Bone marrow (tissue), 2 donors: ENCODE data around the gene GRIPAP1.

ENCODE experiments used
- DNase-seq, 2 donors: peaks; one replicate each; lab custom pipeline; 2025; lab: John Stamatoyannopoulos, UW

GRIPAP1 gene, protein sequence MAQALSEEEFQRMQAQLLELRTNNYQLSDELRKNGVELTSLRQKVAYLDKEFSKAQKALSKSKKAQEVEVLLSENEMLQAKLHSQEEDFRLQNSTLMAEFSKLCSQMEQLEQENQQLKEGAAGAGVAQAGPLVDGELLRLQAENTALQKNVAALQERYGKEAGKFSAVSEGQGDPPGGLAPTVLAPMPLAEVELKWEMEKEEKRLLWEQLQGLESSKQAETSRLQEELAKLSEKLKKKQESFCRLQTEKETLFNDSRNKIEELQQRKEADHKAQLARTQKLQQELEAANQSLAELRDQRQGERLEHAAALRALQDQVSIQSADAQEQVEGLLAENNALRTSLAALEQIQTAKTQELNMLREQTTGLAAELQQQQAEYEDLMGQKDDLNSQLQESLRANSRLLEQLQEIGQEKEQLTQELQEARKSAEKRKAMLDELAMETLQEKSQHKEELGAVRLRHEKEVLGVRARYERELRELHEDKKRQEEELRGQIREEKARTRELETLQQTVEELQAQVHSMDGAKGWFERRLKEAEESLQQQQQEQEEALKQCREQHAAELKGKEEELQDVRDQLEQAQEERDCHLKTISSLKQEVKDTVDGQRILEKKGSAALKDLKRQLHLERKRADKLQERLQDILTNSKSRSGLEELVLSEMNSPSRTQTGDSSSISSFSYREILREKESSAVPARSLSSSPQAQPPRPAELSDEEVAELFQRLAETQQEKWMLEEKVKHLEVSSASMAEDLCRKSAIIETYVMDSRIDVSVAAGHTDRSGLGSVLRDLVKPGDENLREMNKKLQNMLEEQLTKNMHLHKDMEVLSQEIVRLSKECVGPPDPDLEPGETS

DNA sequence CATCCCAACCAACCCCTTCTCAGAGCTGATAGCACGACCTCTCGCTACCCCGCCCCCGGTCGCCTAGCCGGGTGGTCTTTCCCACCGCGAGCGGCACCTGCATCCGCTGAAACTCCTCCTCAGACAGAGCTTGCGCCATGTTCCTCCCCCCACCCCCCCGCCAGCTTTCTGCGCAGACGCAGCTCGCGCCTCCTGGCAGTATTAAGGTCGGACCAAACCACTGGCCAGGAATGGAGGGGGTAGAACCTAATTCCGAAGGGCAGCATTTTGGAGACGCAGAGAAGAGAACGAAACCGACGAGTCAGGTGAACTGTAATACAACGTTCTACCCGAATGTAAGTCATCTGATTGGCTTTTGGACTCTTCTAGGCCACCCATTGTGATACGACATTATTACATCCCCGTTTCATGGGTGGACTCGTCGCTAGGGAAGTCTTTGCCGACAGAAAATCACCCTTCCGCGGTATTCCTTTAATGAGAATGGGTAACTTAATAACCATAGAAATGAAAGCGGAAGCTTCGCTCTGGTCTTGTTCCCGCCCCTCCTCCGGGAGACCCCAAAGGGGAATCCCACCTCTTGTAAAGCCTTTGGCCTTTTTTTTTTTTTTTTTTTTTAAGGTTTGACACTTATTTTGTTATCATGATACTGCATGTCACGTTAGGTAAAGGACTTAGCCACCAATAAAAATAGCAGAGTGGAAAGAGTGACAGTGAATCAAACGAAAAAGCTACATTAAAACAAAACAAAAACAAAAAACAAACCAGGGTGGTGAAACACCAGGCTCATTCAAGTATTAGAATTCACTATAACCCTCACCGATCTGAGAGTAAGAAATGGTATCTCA is at the start of gene GRIPAP1:
GRIPAP1 (minus strand) TSS at position 174 of the 845 bp plus-strand sequence; CDS start at position 139, 35 bp downstream.
- DNase-seq = peak; percentile 51 to 80

DNA sequence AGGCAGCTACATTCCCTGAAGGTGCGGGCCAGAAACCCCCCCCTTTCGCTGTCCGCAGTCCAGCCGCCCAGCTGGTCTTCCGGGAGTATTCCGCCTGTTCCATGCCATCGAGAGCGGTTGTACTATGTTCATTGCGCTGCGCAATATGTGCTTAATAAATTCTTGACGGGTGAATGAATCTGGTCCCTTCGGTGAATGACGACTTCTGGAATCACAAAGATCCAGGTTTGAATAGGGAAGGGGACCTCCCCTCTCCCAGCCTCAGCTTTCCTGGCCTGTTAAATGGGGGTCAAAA is 41.9 kb upstream of the GRIPAP1 start:
- DNase-seq = no peak

DNA sequence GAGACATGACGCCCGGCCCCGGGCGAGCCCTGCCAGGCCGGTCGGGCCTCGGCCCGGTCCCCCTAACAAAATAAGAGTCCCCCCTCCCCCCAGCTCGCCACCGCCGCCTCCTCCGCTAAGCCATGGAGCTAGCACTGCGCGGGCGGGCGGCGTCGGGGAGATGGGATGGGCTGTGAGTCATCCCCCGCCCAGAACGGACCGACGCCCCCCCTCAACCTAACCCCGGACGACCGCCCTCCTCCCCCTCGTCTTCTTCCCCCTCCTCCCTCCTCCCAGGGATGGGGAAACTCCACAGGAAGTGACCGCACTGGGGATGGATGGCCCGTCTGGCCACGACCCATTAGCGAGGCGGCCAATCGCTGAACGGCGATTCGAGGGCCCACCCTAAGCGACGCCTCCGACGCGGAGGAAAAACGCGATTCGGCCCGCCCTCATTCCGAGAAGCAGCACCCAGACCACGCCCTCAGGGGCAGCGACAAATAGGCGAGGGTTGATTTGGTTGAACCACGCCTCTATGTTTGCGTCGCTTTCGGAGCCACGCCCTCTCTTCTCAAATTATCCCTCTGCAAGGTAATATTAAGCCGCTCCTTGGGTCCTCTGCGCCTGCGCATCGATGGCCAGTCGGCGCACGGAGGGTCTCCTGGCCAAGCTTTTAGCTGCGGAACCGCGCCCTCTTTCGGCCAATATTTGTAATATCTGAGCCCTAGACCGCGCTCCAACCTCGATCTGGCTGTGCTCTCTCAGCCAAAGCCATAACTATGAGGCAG is 41.3 kb upstream of the GRIPAP1 start, which contains the start of gene TFE3:
TFE3 (minus strand) TSS at position 138 of the 767 bp plus-strand sequence; CDS start at position 7, 131 bp downstream.
- peak; percentile 84 to 92 for DNase-seq

DNA sequence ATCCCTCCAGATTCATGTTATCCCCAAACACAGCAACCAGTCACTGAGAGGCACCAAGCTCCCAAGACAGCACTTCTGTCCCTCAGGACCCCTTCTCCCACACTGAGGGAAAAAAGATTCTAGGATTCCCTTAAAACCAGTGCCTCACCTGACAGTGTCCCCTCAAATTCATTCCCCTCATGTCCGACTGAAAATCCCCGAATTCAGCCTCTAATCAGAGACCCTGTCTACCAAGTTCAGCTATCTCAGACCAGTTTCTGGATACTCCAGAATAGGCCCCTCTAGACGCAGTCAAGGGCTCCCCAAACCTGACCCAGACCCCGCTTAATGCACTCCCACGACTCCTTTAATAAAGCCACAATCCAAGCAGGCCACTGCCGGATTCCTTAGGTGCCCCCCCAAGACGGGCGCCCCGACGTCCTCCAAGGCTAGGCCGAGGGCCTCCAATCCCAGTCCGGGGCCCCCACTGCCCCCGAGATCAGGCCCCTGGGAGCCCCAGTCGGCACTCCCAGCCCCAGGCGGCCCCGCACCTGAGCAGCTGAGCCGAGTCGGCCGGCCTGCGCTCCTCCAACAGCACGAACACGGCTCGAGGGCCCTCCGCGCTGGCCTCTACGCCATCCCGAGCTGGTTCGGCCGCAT is 40.6 kb upstream of the GRIPAP1 start:
- peak in 1 of 2 donors; percentile 47 for DNase-seq

DNA sequence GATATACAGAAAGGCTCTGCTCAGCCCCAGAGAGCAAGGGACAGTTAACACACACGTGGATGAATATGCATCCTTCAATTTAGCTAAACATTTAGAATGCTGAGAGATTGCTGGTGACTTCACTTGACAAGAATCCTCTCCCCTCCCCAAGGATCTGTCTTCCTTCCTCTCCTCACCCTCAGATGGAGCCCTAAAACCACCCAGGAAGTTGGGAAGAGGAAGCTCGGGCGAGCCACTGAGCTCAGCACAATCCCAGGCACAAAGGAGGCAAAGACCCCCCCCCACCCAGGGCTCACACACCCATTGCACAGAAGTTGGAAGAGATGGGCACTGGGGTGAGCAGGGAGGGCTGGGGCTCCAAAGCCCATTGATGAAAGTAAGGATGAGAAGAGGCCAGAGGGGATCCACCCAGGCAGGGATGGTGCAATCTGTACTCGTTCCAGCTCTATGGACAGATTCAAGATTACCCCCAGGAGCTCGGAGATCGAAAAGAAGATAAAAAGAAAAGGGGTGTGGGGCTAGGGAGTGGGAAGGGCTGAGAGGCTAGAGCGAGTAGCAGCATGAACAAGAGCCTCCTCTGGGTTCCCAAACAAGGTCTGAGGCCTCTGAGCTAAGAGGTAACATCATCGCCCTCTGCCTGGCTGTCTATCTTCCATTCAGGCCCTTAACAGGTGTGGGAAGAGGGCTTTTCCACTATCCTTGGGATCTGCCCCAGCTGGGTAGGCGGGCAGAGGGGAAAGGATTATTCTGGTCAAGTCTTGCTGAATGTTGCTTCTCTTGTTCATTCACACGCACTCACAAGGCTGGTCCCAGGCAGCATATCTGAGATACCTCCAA is 39.9 kb upstream of the GRIPAP1 start:
- no peak for DNase-seq

DNA sequence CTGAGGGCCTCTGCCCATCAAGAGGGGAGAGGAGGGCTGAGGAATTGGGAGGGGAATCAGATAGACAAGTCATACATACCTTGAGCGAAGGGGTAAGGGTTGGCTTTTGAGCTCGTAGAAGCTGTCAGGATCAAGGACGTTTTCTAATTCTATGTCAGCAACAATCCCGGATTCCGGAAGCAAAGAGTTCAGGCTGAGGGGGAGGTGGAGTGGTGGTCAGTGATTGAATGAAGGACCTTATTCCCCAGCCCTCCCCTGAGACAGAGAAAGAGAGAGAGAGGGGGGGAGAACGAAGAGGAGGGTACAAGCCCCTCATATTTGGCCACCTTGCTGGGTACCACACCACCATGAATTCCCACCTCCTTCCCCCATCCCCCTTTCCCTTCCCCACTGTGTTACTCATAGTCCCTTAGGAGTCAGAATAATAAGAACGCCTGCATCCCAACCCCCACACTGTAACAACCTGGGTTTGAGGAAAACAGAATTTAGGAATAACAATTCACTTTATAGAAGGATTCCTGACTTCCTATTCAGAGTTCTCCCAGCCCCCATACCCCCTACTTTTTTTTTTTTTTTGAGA is 38.4 kb upstream of the GRIPAP1 start:
- no peak for DNase-seq

DNA sequence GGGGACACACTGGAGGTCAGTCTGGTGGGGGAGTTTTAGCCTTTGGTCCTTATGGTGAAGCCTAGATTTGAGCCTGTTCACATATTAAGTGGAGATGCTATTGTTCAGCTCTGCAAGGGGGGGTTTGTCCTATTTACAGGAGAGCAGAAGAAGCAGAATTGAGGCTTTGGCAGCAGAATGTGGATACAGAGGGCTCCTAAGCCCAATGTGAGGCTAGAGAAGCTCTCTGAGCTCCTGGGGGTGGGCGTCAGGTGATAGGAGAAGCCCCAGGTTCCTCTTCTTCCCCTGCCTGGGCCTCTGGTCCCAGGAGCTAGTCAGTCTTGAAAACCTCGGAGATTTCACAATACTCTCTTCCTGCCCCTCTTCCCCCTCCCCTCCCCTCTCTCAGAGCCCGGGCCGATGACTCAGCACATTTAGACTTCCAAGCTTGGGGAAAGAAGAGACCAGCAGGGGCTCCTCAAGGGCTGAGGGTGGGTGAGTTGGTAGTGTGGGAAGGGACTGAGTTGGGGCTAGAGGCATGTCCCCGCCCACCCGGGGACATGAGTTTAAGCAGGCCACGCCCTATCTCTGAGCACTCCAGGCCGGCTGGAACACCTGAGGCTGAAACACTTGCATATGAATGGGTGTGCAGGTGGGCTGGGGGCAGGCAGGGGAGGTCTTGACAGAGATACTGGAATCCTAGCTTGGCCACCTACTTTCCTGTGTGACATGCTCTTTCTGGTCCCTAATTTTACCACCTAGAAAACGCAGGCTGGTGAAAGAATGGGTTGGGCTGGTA is 37.7 kb upstream of the GRIPAP1 start:
- DNase-seq = peak; percentile 21 to 75

DNA sequence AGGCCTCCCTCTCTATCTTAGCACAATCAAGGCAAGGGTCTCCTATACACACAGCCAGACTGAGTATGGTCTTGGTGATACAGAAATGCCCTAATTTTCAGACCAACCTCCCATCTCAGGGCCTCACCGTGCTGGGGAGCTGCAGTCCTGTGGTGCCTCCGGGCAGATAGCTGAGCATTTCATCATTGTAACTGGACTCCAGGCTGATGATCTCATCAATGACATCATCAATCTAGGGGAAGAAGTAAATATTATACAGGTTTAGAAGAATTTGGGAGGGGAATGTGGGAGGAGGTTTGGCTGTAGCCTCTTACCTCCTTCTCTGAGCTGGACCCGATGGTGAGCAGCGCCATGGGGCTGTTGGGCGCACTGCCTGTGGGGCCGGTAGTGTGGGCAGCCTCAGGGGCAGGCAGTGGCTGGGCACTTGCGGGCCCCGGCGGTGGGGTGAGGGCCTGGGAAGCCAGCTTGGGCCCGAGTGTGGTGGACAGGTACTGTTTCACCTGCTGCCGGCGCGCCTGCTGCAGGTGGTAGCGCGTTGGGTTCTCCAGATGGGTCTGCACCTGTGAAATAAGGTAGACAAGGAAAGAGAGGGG is 35.9 kb upstream of the GRIPAP1 start:
- DNase-seq = no peak

DNA sequence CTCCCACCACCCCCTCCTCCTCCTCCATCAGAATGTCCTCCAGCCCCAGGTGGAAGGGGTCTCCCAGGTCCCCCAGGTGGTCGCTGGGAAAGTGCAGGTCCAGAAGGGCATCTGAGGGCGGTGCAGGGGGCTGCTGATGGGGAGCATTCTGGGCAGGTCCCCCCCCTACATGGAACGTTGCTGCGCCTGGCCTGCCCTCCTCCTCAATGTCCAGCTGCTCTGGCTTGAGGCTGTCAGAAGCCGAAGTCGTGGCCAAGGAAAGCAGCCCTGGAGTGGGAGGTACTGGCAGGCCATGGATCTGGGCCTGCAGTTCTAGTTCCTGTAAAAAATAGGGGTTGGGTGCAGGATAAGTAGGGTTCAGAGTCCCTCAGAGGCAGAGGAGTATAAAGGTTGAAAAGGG is 28.2 kb upstream of the GRIPAP1 start:
- DNase-seq = no peak

DNA sequence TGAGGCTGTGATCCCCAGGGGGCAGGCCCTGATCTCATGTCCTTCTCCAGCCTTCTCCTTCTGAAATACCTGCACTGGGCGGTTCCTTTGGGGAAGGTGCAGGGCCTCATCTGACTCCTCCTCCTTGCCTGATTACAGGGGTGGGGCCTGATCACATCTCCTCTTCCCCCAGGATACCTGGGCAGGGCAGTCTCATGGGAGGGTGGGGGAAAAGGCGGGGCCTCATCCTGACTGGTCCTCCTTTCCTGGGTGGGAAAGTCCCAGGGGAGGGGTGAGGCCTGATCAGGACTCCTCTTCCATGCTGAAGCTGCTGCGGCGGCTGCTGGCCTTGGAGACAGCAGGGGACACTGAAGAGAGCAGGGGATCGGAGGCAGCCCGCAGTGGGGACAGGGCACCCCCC is 27.8 kb upstream of the GRIPAP1 start:
- no peak for DNase-seq

DNA sequence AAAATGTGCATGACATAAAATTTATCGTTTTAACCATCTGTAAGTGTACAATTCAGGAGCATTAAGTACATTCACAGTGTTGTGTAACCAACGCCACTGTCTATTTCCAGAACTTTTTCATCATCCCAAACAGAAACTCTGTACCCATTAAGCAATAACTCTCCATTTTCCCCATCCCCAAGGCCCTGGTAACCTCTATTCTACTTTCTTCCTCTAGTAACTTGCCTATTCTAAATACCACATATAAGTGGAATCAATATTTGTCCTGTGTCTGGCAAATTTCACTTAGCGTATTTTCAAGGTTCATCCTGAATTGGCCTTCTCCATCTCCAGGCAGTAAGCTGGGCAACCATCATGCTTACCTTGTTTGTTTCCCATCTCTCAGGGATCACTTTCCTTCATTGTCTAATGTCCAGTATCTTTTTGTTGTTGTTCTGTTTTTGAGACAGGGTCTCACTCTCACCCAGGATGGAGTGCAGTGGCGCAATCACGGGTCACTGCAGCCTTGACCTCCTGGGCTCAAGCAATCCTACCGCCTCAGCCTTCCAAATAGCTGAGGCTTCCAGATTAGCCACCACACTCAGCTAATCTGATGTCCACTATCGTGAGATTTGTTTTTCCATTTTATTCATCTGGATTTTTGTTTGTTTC is 17.7 kb upstream of the GRIPAP1 start:
- no peak for DNase-seq

DNA sequence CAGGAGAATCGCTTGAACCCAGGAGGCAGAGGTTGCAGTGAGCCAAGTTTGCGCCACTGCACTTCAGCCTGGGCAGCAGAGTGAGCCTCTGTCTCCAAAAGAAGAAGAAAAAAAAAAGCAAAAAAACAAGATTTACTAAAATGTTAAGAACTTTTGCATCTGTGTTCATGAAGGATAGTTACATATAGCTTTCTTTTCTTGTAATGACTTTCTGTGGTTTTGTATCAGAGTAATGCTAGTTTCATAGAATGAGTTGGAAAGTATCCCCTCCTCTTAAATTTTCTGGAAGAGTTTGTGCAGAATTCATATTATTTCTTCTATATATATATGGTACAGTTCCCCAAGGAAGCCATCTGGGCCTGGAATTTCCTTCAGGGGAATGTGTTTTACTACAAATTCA is 17.0 kb upstream of the GRIPAP1 start:
- DNase-seq = no peak

DNA sequence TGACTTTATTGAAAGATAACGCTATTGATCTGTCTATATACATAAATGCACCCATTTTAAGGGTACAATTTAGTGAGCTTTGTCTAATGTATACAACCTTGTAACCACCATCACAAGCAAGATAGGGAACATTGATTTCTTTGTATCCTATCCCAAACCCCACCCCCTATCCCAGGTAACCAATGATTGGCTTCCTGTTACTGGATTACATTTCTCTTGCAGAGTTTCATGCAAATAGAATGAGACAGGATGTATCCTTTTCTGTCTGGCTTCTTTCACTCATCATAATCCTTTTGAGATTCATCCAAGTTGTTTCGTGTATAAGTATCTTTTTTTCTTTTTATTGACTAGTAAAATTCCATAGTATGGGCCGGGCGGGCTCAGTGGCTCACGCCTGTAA is 1.6 kb upstream of the GRIPAP1 start:
- DNase-seq = no peak

DNA sequence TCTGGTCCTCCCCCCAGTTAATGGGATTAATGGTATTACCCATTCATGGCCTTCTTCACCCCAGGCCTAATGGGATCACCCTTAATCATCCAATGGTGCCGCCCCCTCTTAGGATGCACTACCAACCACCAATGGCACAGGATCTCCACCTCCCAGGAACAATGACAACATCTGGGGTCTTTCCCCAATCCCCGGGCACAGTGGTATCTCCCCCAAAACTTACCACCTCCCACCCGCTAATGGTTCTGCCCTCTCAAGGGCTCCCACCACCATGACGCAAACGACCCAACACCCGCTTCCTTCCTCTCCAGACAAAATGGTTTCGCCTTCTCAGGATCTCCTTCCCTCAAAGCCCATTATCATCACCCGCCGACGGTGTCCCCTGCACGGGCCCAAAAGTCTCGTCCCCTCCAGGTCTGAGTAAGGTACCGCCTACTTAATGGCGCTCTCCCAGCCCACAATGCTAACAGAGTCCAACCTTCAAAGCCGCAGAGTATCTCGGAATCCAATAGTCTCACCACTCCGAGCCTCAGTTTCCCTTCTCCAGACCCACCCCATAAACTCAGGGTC is 458 bp downstream of the GRIPAP1 start:
- DNase-seq = peak; percentile 29 to 51

DNA sequence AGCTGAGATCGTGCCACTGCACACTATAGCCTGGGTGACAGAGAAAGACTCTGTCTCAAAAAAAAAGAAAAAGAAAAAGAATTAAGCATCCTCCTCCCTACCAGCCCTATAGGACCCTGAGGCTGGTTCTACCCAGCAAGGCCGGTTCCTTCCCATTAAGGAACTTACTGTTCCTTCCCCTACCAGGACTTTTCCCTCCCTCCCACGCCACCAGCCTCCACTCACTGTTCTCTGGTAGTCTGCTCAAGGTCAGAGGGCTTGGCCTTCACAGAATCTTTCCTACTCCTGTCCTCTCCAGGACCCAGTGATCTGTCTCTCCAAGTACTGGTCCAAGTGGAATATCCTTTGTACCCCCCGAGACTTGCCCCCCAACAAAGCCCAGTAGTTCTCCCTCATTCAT is 1.4 kb downstream of the GRIPAP1 start:
- no peak for DNase-seq

DNA sequence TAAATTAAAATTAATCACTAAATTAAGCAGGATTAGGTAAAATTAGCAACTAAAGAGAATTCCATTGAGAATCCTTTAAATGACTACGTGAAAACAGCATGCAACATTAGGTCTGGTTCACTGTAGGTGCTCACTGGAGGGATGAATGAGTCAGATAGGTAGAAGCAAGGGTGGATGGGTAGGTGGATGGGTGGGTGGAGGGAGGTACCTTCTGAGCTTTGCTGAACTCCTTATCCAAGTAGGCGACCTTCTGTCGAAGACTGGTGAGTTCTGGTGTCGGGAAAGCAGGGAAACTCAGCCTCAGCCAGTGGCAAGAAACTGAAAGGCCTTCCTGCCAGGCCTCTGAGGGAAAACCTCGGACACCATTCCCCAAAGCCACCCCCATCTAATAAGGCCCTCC is 3.0 kb downstream of the GRIPAP1 start:
- DNase-seq = no peak

DNA sequence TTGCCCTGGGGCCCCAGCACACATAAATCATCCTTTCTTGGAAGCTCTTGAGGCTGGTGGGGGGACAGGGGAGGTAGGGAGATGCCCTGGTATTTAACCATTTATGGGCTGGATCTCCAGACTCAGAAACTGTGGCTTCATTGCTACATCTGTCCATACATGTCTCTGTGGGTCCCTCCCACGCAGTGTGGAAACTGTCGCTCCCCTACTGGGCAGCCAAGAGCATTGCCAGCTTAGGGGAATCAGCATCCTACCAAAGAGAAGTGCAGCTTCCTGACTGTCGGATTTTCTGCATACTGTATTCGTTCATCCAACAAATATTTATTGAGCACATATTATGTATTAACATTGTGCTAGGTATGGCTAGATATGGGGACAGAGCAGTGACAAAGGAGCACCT is 3.7 kb downstream of the GRIPAP1 start:
- no peak for DNase-seq

DNA sequence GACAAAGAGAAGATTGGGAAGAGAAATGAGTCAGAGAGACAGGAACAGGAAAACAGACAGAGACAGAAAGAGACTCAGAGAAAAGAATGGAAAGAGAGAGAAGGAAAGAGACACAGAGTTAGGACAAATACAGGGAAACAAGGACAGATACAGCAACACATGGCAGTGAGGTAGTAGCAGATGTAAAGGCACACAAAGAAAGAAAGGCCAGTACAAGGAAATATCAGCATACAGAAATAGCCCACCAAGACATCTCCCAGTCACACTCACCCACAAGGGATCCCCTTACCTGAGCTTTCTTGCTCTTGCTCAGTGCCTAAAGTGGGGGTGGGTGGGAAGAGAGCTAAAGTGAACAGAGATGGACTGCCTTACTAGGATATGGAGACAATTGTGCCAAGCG is 4.2 kb downstream of the GRIPAP1 start:
- DNase-seq = no peak
